ENCODE measurements around the gene S1PR1.
"Not testable (repeated sequence)": the region's sequence is repeated elsewhere in the genome, so short reads cannot be mapped to it uniquely, and the experiment has no call there.

S1PR1 gene

DNA sequence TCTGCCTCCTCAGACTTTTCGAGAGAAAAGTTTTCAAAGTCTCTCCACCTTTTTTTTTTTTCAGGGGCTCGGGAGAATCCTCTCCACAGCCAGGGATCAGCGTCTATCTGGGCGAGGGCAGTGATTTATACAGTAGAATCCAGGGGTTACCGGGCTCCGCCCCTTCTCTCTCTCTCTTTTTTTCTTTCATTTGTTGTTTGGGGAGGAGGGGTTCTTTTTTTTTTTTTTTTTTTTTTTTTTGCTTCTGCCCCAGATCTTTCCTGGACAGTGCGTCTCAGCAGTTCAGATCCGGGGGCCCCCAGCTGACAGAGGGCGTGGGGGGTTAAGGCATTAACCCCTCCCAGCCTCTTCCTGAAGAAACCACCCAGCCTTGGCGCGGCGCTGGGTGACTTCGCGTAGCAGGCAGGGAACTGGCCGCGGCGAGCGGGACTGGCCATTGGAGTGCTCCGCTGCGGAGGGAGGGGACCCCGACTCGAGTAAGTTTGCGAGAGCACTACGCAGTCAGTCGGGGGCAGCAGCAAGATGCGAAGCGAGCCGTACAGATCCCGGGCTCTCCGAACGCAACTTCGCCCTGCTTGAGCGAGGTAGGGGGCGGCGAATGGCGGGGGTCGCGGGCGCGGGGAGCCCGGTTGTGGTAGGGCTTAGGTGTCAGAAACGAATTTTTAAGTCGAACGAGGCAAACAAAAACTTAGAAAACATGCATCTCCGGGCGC is at the start of gene S1PR1:
S1PR1 (plus strand) TSS at position 504 of the 713 bp plus-strand sequence. CDS start 1,966 bp downstream, outside the sequence.
- DNase-seq: peak; percentile 95

GRCh38 chr1:101187297-101187696 is 49.5 kb upstream of the S1PR1 start:
- DNase-seq: no peak

GRCh38 chr1:101188331-101188730 is 48.5 kb upstream of the S1PR1 start:
- no peak for DNase-seq

- DNase-seq: not testable (repeated sequence)
These were observed 47.9 kb upstream of the S1PR1 start for GRCh38 chr1:101188968-101189367.

DNA sequence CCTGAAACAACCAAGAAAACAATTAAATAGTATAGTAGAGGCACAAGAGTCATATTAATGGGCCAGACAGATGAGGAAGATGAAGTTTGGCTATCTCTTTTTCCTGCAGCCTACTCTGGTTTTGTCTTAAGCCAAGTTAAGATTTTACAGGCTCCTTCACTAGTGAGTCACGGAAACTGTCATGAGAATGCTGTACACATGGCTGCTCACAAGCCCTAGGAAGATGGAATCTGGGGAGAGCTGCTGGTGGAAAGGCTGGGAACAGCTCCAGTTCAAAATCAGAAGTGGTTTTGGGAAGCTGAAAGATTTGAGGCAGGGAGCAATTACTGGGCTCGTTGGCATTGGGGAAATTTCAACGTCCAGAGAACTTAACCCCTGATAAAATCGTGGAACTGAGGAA is 46.4 kb upstream of the S1PR1 start:
- no peak for DNase-seq

DNA sequence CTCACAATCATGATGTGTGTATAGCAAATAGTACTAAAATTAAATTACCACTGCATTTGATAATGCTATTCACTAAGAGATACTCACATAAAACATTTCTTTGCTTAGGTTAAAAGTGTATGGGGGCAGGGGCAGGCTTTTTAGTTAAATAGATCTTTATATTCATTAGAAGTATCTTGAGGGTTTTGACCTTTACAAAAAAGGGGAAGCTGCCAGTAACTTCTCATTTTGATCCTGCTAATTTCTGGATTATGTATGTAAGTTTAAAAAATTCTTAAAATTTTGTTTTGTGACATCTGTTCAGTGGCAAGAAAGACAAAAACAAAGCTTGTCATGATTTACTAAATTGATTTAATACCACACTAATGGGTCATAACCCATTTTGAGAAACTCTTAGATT is 45.8 kb upstream of the S1PR1 start:
- DNase-seq: no peak

- DNase-seq: no peak
These were observed 43.1 kb upstream of the S1PR1 start for GRCh38 chr1:101193733-101194169.

DNA sequence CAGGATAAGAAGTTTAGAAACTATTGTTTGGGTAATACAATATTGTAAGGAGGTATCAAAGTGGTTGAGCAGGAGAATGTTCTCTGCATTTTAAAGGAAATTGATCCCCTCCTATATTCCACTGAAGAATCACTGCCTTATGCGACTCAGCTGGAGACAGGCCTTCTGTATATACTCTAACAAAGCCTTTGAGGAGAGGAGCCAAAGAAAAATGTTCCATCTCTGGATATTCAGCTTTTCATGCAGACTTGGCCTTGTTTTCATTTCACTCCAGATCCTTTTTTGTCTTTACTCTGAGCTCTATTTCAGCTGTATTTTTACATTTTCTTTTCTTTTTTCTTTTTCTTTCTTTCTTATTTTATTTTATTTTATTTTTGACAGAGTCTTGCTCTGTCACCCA is 42.1 kb upstream of the S1PR1 start:
- no peak for DNase-seq

DNA sequence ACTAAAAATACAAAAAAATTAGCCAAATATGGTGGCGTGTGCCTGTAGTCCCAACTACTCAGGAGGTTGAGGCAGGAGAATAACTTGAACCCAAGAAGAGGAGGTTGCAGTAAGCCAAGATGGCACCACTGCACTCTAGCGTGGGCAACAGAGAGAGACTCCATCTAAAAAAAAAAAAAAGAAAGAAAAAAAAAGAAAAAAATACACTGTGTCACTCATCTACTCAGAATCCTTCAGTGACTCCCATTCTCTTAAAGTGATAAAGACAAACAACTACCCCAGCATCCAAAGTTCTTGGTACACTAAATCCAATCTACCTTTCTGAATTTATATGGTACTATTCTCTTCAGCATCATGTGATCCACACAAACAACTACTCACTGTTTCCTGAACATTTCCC is 40.2 kb upstream of the S1PR1 start:
- no peak for DNase-seq

- peak; percentile 95 for DNase-seq
These were observed 37.8 kb upstream of the S1PR1 start for GRCh38 chr1:101198842-101199636.

DNA sequence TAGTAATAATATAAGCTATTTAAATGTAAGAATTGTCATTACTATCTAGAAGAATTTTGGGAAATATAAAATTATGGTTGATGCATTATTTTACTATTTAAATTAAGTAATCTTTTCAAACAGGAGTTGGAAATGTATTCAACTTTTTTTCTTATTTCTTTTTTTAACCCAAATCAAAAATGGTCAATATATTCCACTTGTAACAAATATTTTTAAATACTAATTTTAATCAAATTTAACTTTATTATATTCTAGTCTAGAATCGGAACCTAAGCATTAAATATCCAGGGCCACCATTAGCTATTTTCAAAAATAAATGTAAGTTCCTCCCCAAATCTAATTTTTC is 37.2 kb upstream of the S1PR1 start:
- DNase-seq: no peak

- no peak for DNase-seq
These were observed 36.3 kb upstream of the S1PR1 start for GRCh38 chr1:101200513-101200912.

DNA sequence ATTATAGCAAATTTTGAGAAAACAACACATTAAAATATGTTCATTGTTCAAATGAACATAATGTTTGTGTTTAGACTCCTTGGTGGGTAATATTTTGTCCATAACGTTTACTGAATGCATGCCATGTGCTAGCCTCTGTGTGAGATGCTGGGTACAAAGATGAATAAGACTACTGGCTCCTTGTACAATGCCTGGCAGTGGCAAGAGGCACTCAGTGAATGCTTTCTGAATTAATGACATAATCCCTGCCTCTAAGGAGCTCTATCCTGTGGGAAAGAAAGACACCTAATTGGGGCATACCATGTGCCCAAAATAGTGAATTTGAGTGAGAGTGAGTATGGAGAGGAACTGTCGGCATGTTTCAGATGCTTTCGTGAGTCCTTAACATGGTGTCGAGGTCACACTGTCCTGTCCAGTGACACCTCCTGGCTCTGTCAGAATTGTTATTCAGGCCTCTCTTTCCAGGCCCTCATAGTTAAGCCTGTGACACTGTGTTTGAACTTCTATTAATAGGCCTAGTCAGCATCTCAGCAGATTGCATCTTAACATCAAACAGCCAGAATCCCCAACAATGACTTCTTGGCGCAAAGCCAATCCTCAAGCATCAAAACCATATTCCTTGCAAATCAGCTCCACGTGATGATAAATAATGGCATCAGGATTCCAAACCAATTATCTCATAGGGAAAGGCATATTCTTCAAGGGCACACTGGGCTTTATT is 32.8 kb upstream of the S1PR1 start:
- no peak for DNase-seq

DNA sequence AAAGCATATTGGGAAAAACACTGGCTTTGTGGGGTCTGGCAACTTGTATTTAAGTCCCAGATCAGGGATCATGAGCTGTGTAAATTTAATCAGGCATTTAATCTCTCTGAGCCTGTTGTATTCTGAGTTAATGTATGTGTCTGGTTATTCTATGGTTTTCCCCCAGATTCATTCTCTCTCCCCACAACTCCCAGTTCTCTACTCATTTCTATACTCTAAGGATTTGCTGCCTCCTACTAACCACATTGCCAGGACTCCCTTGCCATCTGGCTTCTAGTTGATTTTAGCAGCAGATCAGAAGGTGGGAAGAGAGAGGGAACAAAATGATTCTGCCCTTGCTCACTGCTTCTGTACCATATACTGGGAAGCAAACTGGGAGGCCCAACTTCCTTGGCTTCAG is 31.4 kb upstream of the S1PR1 start:
- DNase-seq: peak; percentile 40

- peak; percentile 70 for DNase-seq
These were observed 30.7 kb upstream of the S1PR1 start for GRCh38 chr1:101206139-101206538.

DNA sequence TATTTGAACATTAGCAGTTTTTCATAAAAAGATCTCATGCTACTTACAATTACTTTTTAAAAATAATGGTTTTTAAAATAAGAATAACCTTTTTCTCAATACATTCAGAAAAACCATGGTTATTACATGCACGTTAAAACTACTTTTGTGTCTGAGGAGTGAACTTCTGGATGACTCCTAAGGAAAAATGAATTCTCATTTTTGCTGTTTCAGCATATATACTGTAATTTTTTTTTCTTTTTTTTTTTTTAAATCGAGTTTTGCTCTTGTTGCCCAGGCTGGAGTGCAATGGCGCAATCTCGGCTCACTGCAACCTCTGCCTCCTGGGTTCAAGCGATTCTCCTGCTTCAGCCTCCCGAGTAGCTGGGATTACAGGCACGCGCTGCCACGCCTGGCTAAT is 29.5 kb upstream of the S1PR1 start:
- DNase-seq: not testable (repeated sequence)

- no peak for DNase-seq
These were observed 28.9 kb upstream of the S1PR1 start for GRCh38 chr1:101207891-101208290.

DNA sequence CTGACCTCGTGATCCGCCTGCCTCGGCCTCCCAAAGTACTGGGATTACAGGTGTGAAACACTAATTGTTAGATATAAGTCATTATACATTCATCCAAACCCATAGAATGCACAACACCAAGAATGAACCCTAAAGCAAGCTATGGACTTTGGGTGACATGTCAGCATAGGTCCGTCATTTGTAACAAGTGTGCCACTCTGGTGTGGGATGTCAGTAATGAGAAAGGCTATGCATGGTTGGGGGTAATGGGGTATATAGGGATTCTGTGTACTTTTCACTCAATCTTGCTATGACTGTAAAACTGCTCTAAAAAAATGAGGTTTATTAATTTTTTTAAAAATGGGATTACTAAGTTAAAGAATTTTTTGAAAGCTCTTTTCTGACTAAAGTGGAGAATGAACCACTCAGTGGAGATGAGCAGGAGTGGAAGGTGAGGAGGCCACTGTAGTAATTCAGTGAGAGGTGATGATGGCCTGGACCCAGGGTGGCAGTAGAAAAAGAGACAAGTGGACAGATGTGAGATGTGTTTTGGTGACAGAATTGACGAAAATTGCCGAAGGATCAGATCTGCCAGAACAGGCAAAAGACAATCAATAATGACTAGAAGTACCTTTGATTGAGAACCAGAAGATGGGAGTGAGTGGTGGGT is 21.3 kb upstream of the S1PR1 start:
- DNase-seq: no peak

DNA sequence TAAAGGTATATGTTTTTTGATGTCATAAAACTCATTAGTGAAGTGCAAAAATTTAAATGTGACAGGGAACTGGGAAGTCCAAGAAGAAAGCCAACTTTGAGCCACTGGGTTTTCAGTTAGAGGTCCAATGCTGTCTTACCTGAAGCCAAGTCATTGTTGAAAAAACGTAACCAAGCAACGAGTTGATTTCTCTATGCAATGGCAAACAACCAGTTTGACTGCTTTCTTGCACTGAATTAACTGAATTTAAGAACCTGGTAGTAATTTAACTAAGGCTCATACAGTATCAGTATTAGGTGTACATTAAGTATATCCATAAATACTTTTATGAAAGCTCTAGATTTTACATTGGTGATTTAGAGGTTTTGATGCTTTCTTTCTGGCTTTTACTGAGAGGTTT is 20.2 kb upstream of the S1PR1 start:
- DNase-seq: peak; percentile 67

GRCh38 chr1:101217148-101217547 is 19.7 kb upstream of the S1PR1 start:
- no peak for DNase-seq

- not testable (repeated sequence) for DNase-seq
These were observed 17.9 kb upstream of the S1PR1 start for GRCh38 chr1:101218968-101219367.

DNA sequence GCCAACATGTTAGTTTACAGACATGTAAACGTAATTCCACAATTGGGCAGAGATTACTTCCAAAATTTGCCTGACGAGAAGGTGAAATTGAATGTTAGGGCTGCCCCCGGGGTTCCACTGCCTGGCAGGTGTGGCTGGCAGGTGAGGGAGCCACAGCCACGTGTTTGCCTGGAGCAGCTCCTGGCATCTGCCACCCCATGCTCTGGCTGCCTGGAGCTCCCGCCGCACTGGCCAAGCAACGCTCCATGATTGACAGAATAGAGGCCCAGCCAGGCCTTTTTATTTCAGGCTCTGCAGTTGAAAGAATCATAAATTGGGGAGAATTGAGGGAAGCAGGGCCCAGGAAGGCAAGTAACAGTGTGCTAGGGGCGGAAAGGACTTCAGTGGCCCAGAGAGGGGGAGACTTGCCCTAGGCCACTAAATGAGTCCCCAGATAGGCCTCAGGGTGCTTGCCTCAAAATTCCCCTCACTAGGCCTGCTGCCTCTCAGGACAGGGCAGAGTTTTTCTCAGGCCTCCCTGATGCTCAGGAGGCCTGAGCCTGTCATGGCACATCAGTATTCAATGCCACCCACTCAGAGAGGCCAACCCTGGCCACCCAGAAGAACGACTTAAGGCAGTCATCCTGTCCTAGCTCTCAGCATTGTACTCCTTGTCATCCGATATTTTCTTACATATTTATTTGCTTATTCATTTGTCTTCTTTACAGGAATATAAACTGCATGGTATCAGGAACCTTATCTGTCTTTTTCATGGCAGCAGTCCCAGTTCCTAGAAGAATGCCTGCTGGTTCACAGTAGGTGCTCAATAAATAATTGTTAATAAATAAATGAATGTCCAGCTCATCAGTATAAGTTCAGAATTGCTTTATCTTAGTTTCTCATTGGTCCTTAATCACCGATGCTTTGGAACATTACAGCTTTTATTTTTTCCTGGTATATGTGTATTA is 16.6 kb upstream of the S1PR1 start:
- DNase-seq: no peak

Data from activated CD4-positive, alpha-beta T cell treated with anti-CD3 and anti-CD28 coated beads, Interleukin-10, Interleukin-2, amounts not matched to agents 100 ng/mL and 50 ng/mL, durations not matched to agents 16 hours and 8 hours (primary cell).